CD4-positive, alpha-beta T cell (primary cell): ENCODE results near the gene CROCC2. TPM values are rescaled to one million over a fixed set of nuclear protein-coding genes. Genes with fewer than 3 reads are reported as not detected.

Experiments
- ATAC-seq: fragments of 200-7000 bp; cut with Tn5 transposase; one replicate; pipeline ENCODE4 v1.10.0; 2022; ENCODE audit warnings: mild to moderate bottlenecking; ENCODE audit not compliant: poor library complexity
- CTCF ChIA-PET: fragments of 350-600 bp; sonication (Branson Sonifier 250); formaldehyde crosslinking; loops from one replicate; lab custom pipeline; 2021; ENCODE audit warnings: antibody characterized with exemption, inconsistent platforms; lab: Charles Lee
- POLR2A ChIA-PET: fragments of 350-600 bp; sonication (Branson Sonifier 250); formaldehyde crosslinking; loops from one replicate; lab custom pipeline; 2021; ENCODE audit warnings: antibody characterized with exemption, inconsistent platforms; lab: Charles Lee
- DNase-seq, 14 experiments: peaks; one replicate each; pipeline ENCODE4 v3.0.0-alpha.2; 2013 to 2020; ENCODE audit warnings: mixed read lengths in 2 of 14
- H3K27ac ChIP-seq, 2 donors: one replicate each; pipeline versions ENCODE4 v1.5.1 to v1.7.0; 2013; ENCODE audit warnings: low read length in 2 of 2, low read depth in 1 of 2, mild to moderate bottlenecking in 1 of 2
- H3K27me3 ChIP-seq, 2 experiments: 1 replicate in 1 of 2; 2 replicates in 1 of 2; pipeline versions ENCODE4 v1.6.1 to v1.7.0; 2013; ENCODE audit warnings: low read length in 2 of 2, control low read depth in 1 of 2, mild to moderate bottlenecking in 1 of 2, moderate library complexity in 1 of 2; ENCODE audit not compliant: insufficient read depth in 2 of 2, control insufficient read depth in 1 of 2
- H3K36me3 ChIP-seq: one replicate; pipeline ENCODE4 v1.6.1; 2013; ENCODE audit warnings: low read length, control low read depth; ENCODE audit not compliant: insufficient read depth
- H3K4me1 ChIP-seq: one replicate; pipeline ENCODE4 v1.6.1; 2013; ENCODE audit warnings: low read length, control low read depth; ENCODE audit not compliant: insufficient read depth
- H3K4me3 ChIP-seq: one replicate; pipeline ENCODE4 v1.5.1; 2013; ENCODE audit warnings: mild to moderate bottlenecking, low read length, moderate library complexity
- H3K9me3 ChIP-seq, 2 experiments: 1 replicate in 1 of 2; 2 replicates in 1 of 2; pipeline versions ENCODE4 v1.6.1 to v1.7.0; 2013; ENCODE audit warnings: low read length in 2 of 2, mild to moderate bottlenecking in 2 of 2, control low read depth in 1 of 2, moderate library complexity in 1 of 2; ENCODE audit not compliant: control insufficient read depth in 1 of 2, insufficient read depth in 1 of 2
- H3K27ac Mint-ChIP-seq: one replicate; pipeline ENCODE4 v1.8.0; 2020; ENCODE audit warnings: mixed read lengths
- H3K27me3 Mint-ChIP-seq: one replicate; pipeline ENCODE4 v1.8.0; 2021; ENCODE audit warnings: mixed read lengths
- H3K36me3 Mint-ChIP-seq: one replicate; pipeline ENCODE4 v1.8.0; 2021; ENCODE audit warnings: low read depth, mixed read lengths
- H3K4me1 Mint-ChIP-seq: one replicate; pipeline ENCODE4 v1.8.0; 2021; ENCODE audit warnings: low read depth, mixed read lengths
- H3K4me3 Mint-ChIP-seq: one replicate; pipeline ENCODE4 v1.8.0; 2020; ENCODE audit warnings: mild to moderate bottlenecking, mixed read lengths
- H3K9me3 Mint-ChIP-seq: one replicate; pipeline ENCODE4 v1.8.0; 2020; ENCODE audit warnings: mixed read lengths
- CTCF ChIP-seq: fragments of 200-600 bp; IDR thresholded peaks from one replicate; pipeline ENCODE4 v1.8.0; 2022; ENCODE audit warnings: antibody characterized with exemption, mild to moderate bottlenecking
- intact Hi-C, 2 experiments: fragments of 100-400 bp; cut with DNase I in 1 of 2; cut with micrococcal nuclease in 1 of 2; formaldehyde crosslinking; loops; one replicate each; pipeline versions ENCODE4 v1.15.1 to v1.9.0; 2023 to 2025; cut with DNase I, micrococcal nuclease
- total RNA-seq, 174 experiments: library from RNA in 2 of 174; stranded (reverse) in 2 of 174; gene quantifications; one replicate each; pipeline ENCODE4 v1.2.3 and lab custom pipeline; 2021 to 2026

Gene CROCC2
- total RNA-seq, 2 experiments from 2014 or later = not detected

GRCh38 chr2:240894006-240894405, 12.1 kb upstream of the CROCC2 start:
- H3K27ac ChIP-seq = no peak overlapping the region
- CTCF ChIA-PET = no interaction called here
- intact Hi-C loops = no loop called here

GRCh38 chr2:240894836-240895558, 11.1 kb upstream of the CROCC2 start:
- no peak overlapping the region for H3K27ac ChIP-seq
- H3K36me3 ChIP-seq = no peaks in the 10 kb centered on the region
- no peaks in the 10 kb centered on the region for H3K4me1 ChIP-seq
- TF ChIP-seq CTCF = no peak
- Mint-ChIP-seq H3K27ac (no peak overlapping the region), H3K9me3 (no peaks in the 10 kb centered on the region), H3K4me3 (no peak overlapping the region), H3K27me3 (no peaks in the 10 kb centered on the region), H3K36me3 (no peaks in the 10 kb centered on the region), H3K4me1 (no peaks in the 10 kb centered on the region)
- CTCF ChIA-PET = no interaction called here
- no peaks in the 10 kb centered on the region for H3K27me3 ChIP-seq
- POLR2A ChIA-PET = no interaction called here
- no peak overlapping the region for H3K4me3 ChIP-seq
- H3K9me3 ChIP-seq = no peaks in the 10 kb centered on the region
- DNase-seq (no peak), ATAC-seq (no peak)
- intact Hi-C loops = no loop called here

More at GRCh38 chr2:240894006-240894405, 12.1 kb upstream of the CROCC2 start:
- H3K27ac Mint-ChIP-seq = no peak overlapping the region
- no peaks in the 10 kb centered on the region for H3K27me3 Mint-ChIP-seq
- TF ChIP-seq CTCF = no peak
- H3K9me3 ChIP-seq = no peaks in the 10 kb centered on the region
- no peak overlapping the region for H3K4me3 Mint-ChIP-seq
- ATAC-seq = no peak
- no peaks in the 10 kb centered on the region for H3K36me3 ChIP-seq
- POLR2A ChIA-PET = no interaction called here
- no peaks in the 10 kb centered on the region for H3K36me3 Mint-ChIP-seq
- H3K9me3 Mint-ChIP-seq = no peaks in the 10 kb centered on the region
- no peaks in the 10 kb centered on the region for H3K4me1 Mint-ChIP-seq
- H3K4me3 ChIP-seq = no peak overlapping the region
- H3K4me1 ChIP-seq = no peaks in the 10 kb centered on the region
- DNase-seq = no peak
- H3K27me3 ChIP-seq = no peaks in the 10 kb centered on the region

- no peak for TF ChIP-seq CTCF
- Mint-ChIP-seq H3K9me3 (no peaks in the 10 kb centered on the region), H3K27ac (no peak within 1 kb of the TSS), H3K4me1 (no peaks in the 10 kb centered on the region), H3K27me3 (no peaks in the 10 kb centered on the region), H3K4me3 (no peak within 1 kb of the TSS), H3K36me3 (no peaks in the 10 kb centered on the region)
- H3K4me3 ChIP-seq = no peak within 1 kb of the TSS
- intact Hi-C loops = no loop called here
- POLR2A ChIA-PET = no interaction called here
- no peaks in the 10 kb centered on the region for H3K36me3 ChIP-seq
- H3K27me3 ChIP-seq = no peaks in the 10 kb centered on the region
- no peak for ATAC-seq
- H3K9me3 ChIP-seq = no peaks in the 10 kb centered on the region
- no peaks in the 10 kb centered on the region for H3K4me1 ChIP-seq
- DNase-seq = no peak
- CTCF ChIA-PET = no interaction called here
- no peak within 1 kb of the TSS for H3K27ac ChIP-seq
These were observed 10.3 kb upstream of the CROCC2 start, which contains the start of gene MAB21L4 for GRCh38 chr2:240895656-240896388. Gene MAB21L4 (minus strand): TSS chr2:240896156. CDS start chr2:240895997, 159 bp downstream.
